Measurements from ENCODE around the gene CDH1. TPM values are rescaled to one million over a fixed set of nuclear protein-coding genes. Genes with fewer than 3 reads are reported as not detected.

The CDH1 gene
- total RNA-seq, 3 donors from 2014 or later (not counting 1 experiment from before 2014, with no cell fraction given) = 0.50 TPM; not detected in 2

GRCh38 chr16:68762996-68763756 lies 26.1 kb downstream of the CDH1 start:
- Histone ChIP-seq H3K4me3 (ENCODE audit: low read length) (no peak overlapping the region), H3K27ac (ENCODE audit: low read length) (no peak overlapping the region), H3K27me3 (ENCODE audit: control insufficient read depth, insufficient read depth, low read length) (no peaks in the 10 kb centered on the region), H3K36me3 (ENCODE audit: control insufficient read depth, insufficient read depth, low read length) (no peaks in the 10 kb centered on the region), H3K9me3 (ENCODE audit: control insufficient read depth, insufficient read depth, low read length) (no peaks in the 10 kb centered on the region), H3K4me1 (ENCODE audit: control insufficient read depth, insufficient read depth, low read length) (no peaks in the 10 kb centered on the region)
- no peak for DNase-seq
- Mint-ChIP-seq H3K36me3 (no peaks in the 10 kb centered on the region), H3K27ac (no peak overlapping the region), H3K4me3 (no peak overlapping the region), H3K9me3 (no peaks in the 10 kb centered on the region), H3K27me3 (ENCODE audit: low read depth in 2 of 2) (peaks cover 0 to 12% of the 10 kb centered on the region in 2 donors), H3K4me1 (peaks cover 0 to 6% of the 10 kb centered on the region in 2 donors)
- ATAC-seq = no peak
- WGBS (ENCODE audit: insufficient coverage) = 64% methylated on average over 4 of the region's 6 CpGs
- intact Hi-C loops (cut with micrococcal nuclease) = no loop called here
- no peak for TF ChIP-seq CTCF (IDR thresholded peaks at IDR 0.05)

GRCh38 chr16:68764862-68765261 lies 27.8 kb downstream of the CDH1 start:
- peaks cover 0 to 6% of the 10 kb centered on the region in 2 donors for H3K4me1 Mint-ChIP-seq
- H3K27me3 Mint-ChIP-seq (ENCODE audit: low read depth in 2 of 2) = peaks cover 3 to 12% of the 10 kb centered on the region in 2 donors
- no peaks in the 10 kb centered on the region for H3K36me3 Mint-ChIP-seq
- Histone ChIP-seq H3K27me3 (ENCODE audit: control insufficient read depth, insufficient read depth, low read length) (no peaks in the 10 kb centered on the region), H3K27ac (ENCODE audit: low read length) (no peak overlapping the region), H3K36me3 (ENCODE audit: control insufficient read depth, insufficient read depth, low read length) (no peaks in the 10 kb centered on the region), H3K4me1 (ENCODE audit: control insufficient read depth, insufficient read depth, low read length) (no peaks in the 10 kb centered on the region), H3K4me3 (ENCODE audit: low read length) (no peak overlapping the region), H3K9me3 (ENCODE audit: control insufficient read depth, insufficient read depth, low read length) (no peaks in the 10 kb centered on the region)
- DNase-seq (peak in 1 of 2 donors; percentile 29), ATAC-seq (no peak)
- no peak overlapping the region for H3K4me3 Mint-ChIP-seq
- H3K9me3 Mint-ChIP-seq = no peaks in the 10 kb centered on the region
- no peak for TF ChIP-seq CTCF (IDR thresholded peaks at IDR 0.05)
- intact Hi-C loops (cut with micrococcal nuclease) = no loop called here
- no peak overlapping the region for H3K27ac Mint-ChIP-seq
- WGBS (ENCODE audit: insufficient coverage) = 65% methylated on average over 8 of the region's 8 CpGs

- H3K27me3 ChIP-seq (ENCODE audit: control insufficient read depth, insufficient read depth, low read length) = no peaks in the 10 kb centered on the region
- H3K36me3 ChIP-seq (ENCODE audit: control insufficient read depth, insufficient read depth, low read length) = no peaks in the 10 kb centered on the region
- intact Hi-C loops (cut with micrococcal nuclease) = no loop called here
- H3K27ac Mint-ChIP-seq = no peak overlapping the region
- no peak for TF ChIP-seq CTCF (IDR thresholded peaks at IDR 0.05)
- WGBS (ENCODE audit: insufficient coverage) = 90% methylated on average over 1 of the region's 1 CpG
- H3K36me3 Mint-ChIP-seq = no peaks in the 10 kb centered on the region
- no peak overlapping the region for H3K4me3 ChIP-seq (ENCODE audit: low read length)
- H3K4me3 Mint-ChIP-seq = no peak overlapping the region
- peaks cover 11 to 21% of the 10 kb centered on the region in 2 donors for H3K27me3 Mint-ChIP-seq (ENCODE audit: low read depth in 2 of 2)
- no peak for DNase-seq
- H3K4me1 ChIP-seq (ENCODE audit: control insufficient read depth, insufficient read depth, low read length) = no peaks in the 10 kb centered on the region
- no peak for ATAC-seq
- H3K9me3 Mint-ChIP-seq = no peaks in the 10 kb centered on the region
- no peak overlapping the region for H3K27ac ChIP-seq (ENCODE audit: low read length)
- no peaks in the 10 kb centered on the region for H3K9me3 ChIP-seq (ENCODE audit: control insufficient read depth, insufficient read depth, low read length)
- no peaks in the 10 kb centered on the region for H3K4me1 Mint-ChIP-seq
Observed at GRCh38 chr16:68767581-68767980, 30.5 kb downstream of the CDH1 start.

GRCh38 chr16:68768175-68768574 lies 31.1 kb downstream of the CDH1 start:
- WGBS (ENCODE audit: insufficient coverage) = 94% methylated on average over 7 of the region's 7 CpGs
- Mint-ChIP-seq H3K9me3 (no peaks in the 10 kb centered on the region), H3K4me3 (no peak overlapping the region), H3K36me3 (no peaks in the 10 kb centered on the region), H3K4me1 (no peaks in the 10 kb centered on the region), H3K27ac (no peak overlapping the region), H3K27me3 (ENCODE audit: low read depth in 2 of 2) (peaks cover 14 to 21% of the 10 kb centered on the region in 2 donors)
- Histone ChIP-seq H3K4me3 (ENCODE audit: low read length) (no peak overlapping the region), H3K9me3 (ENCODE audit: control insufficient read depth, insufficient read depth, low read length) (no peaks in the 10 kb centered on the region), H3K36me3 (ENCODE audit: control insufficient read depth, insufficient read depth, low read length) (no peaks in the 10 kb centered on the region), H3K27ac (ENCODE audit: low read length) (no peak overlapping the region), H3K27me3 (ENCODE audit: control insufficient read depth, insufficient read depth, low read length) (no peaks in the 10 kb centered on the region), H3K4me1 (ENCODE audit: control insufficient read depth, insufficient read depth, low read length) (no peaks in the 10 kb centered on the region)
- no peak for TF ChIP-seq CTCF (IDR thresholded peaks at IDR 0.05)
- DNase-seq (no peak), ATAC-seq (no peak)
- intact Hi-C loops (cut with micrococcal nuclease) = no loop called here
